Activated naive CD4-positive, alpha-beta T cell treated with anti-CD3 and anti-CD28 coated beads, Interleukin-2, amount 10 ng/mL, durations not matched to agents 7 days and 5 days (primary cell): Measurements from ENCODE around the gene P3H3.
A peak's percentile ranks its signal among the peaks of the same experiment; 100 is the strongest.

Source experiments
- CTCF ChIA-PET: fragments of 350-600 bp; sonication (Branson Sonifier 250); formaldehyde crosslinking; loops from one replicate; lab custom pipeline; 2021; ENCODE audit warnings: antibody characterized with exemption; lab: Charles Lee
- DNase-seq: peaks from one replicate; pipeline ENCODE4 v3.0.0-alpha.2; 2020
- H3K27ac Mint-ChIP-seq: one replicate; pipeline ENCODE4 v1.8.0; 2021; ENCODE audit warnings: mild to moderate bottlenecking, moderate library complexity, mixed read lengths
- H3K27me3 Mint-ChIP-seq: one replicate; pipeline ENCODE4 v1.8.0; 2021; ENCODE audit warnings: mild to moderate bottlenecking, mixed read lengths
- H3K36me3 Mint-ChIP-seq: one replicate; pipeline ENCODE4 v1.8.0; 2021; ENCODE audit warnings: mixed read lengths
- H3K4me1 Mint-ChIP-seq: one replicate; pipeline ENCODE4 v1.8.0; 2021; ENCODE audit warnings: mixed read lengths
- H3K4me3 Mint-ChIP-seq: one replicate; pipeline ENCODE4 v1.8.0; 2021; ENCODE audit warnings: mild to moderate bottlenecking, moderate library complexity, mixed read lengths
- H3K9me3 Mint-ChIP-seq: one replicate; pipeline ENCODE4 v1.8.0; 2021; ENCODE audit warnings: mixed read lengths

Gene P3H3

DNA sequence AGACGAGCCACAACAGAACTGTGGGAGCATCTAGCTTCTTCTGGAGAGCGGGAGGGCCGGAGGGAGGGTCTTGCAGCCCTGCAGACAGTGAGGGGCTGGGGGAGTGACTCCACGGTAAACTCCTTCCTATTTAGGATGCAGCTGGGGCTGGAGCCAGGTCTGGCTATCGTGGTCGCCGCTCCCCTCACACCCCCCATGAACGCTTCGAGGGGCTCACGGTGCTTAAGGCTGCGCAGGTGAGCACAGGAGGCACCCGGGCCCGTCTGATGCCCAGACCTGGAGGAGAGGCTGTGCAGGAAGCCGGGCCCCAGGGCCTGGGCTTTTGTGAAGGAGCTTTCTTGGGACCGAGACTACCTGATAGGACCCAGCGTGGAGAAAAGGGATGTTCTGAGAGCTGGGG, 8.6 kb downstream of the P3H3 start:
- DNase-seq = no peak
- Mint-ChIP-seq H3K27me3 (peaks cover 29% of the 10 kb centered on the region), H3K27ac (no peak overlapping the region), H3K9me3 (no peaks in the 10 kb centered on the region), H3K36me3 (no peaks in the 10 kb centered on the region), H3K4me1 (peaks cover 4% of the 10 kb centered on the region), H3K4me3 (no peak overlapping the region)
- CTCF ChIA-PET = interaction anchor here (1.4 to 4.4 kb wide), 5 partner anchors 7 to 83 kb away, joined by 4 to 38 read pairs (median 6); partner anchors contain the start of genes CDCA3, MLF2, P3H3 and USP5

DNA sequence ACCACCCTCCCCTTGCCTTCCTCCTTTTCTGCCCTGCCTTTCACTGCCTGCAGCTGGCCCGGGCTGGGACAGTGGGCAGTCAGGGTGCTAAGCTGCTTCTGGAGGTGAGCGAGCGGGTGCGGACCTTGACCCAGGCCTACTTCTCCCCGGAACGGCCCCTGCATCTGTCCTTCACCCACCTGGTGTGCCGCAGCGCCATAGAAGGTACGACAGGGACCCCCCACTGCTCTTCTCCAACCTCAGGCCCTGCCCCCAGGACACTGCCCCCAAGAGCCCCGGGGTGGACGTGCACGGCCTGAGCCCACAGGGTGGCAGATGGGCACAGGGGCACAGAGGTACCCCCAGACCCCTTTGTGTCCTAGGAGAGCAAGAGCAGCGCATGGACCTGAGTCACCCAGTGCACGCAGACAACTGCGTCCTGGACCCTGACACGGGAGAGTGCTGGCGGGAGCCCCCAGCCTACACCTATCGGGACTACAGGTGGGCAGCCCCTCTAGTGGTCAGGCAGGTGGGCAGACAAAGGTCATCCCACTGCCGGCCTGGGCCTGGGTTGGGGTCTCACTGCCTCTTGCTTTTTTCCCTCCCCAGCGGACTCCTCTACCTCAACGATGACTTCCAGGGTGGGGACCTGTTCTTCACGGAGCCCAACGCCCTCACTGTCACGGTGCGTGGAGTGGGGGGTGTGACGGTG, 9.3 kb downstream of the P3H3 start:
- CTCF ChIA-PET = interaction anchor here (1.5 to 4.4 kb wide), 4 partner anchors 6 to 13 kb away, joined by 4 to 38 read pairs (median 16); partner anchors contain the start of genes CDCA3, P3H3 and USP5
- Mint-ChIP-seq H3K4me3 (no peak overlapping the region), H3K4me1 (peaks cover 4% of the 10 kb centered on the region), H3K9me3 (no peaks in the 10 kb centered on the region), H3K36me3 (no peaks in the 10 kb centered on the region), H3K27ac (no peak overlapping the region), H3K27me3 (peaks cover 24% of the 10 kb centered on the region)
- no peak for DNase-seq

DNA sequence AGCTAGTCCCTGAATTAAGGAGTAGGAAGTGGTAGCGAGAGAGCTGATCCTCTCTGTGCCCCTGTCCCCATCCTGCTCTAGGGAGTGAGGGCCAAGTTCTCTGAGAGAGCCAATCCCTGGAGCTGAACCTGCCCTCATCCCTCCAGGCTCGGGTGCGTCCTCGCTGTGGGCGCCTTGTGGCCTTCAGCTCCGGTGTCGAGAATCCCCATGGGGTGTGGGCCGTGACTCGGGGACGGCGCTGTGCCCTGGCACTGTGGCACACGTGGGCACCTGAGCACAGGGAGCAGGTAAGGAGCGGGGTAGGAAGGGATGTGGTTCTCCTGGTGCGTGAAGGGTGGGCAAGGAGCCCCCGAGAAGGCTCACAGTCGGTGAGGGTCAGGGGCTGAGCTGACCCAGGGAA, 10.6 kb downstream of the P3H3 start:
- CTCF ChIA-PET = interaction anchor here (0.9 to 2.3 kb wide), 4 partner anchors 11 to 268 kb away, joined by 3 to 5 read pairs (median 4); partner anchors contain the start of gene MLF2
- no peak overlapping the region for H3K27ac Mint-ChIP-seq
- H3K36me3 Mint-ChIP-seq = no peaks in the 10 kb centered on the region
- H3K9me3 Mint-ChIP-seq = no peaks in the 10 kb centered on the region
- H3K4me3 Mint-ChIP-seq = no peak overlapping the region
- H3K4me1 Mint-ChIP-seq = peaks cover 4% of the 10 kb centered on the region
- no peak for DNase-seq
- H3K27me3 Mint-ChIP-seq = peaks cover 25% of the 10 kb centered on the region

DNA sequence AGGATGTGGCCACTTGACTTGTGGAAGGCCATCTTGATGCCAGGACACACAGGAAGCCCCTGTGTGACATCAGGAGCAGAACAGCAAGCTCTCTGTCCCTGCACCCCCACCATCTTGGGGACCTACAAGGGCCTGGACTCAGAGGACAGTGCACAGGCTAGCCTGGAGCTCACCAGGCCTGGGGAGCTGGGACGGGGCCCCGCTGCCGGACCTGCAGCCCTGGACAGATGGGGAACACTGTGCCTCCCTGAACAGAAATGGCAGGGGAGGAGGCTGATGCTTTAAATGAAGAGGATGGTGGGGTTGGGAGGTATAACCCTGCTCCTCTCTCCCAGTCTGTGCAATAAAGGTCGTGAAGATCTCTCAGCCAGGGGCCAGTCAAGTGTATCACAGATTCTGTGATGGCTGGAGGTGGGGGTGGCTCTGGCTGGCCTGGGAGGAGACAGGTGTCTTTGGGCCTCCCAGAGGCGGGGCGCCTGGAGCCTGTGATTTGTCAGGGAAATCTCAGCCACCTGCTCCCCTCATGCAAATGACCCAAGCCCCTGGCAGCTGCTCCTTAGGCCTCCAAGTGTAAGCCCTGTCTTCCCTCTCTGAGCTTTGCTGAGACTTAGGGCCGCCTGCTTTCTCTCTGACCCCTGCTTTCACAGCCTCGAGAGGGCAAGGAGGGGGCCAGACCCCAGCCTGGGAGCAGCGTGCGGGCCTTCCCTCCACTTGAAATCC, 11.4 kb downstream of the P3H3 start:
- peaks cover 4% of the 10 kb centered on the region for H3K4me1 Mint-ChIP-seq
- H3K27me3 Mint-ChIP-seq = peaks cover 25% of the 10 kb centered on the region
- H3K36me3 Mint-ChIP-seq = no peaks in the 10 kb centered on the region
- H3K27ac Mint-ChIP-seq = no peak overlapping the region
- no peaks in the 10 kb centered on the region for H3K9me3 Mint-ChIP-seq
- no peak for DNase-seq
- CTCF ChIA-PET = interaction anchor here (0.9 to 2.3 kb wide), 5 partner anchors 11 to 269 kb away, joined by 3 to 7 read pairs (median 4); partner anchors contain the start of genes MLF2 and P3H3
- no peak overlapping the region for H3K4me3 Mint-ChIP-seq

DNA sequence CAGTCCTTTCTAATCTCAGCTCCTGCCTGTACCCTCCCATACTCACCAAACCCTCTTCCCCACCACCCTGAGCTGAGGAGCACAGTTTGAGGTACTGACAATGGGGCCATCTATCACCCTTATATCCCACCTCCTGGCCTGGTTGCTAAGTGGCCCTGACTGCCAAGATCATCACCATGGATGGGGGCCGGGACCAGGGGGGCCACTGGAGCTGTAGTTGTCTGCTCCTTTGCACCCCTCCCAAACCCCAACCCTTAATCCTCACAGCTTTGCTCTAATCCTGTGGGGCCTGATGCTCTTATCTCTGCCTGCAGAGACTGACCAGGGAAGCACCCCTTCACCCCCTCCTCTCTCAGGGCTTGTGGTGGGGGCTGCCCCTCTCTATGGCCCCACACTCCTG, 12.1 kb downstream of the P3H3 start:
- no peak overlapping the region for H3K27ac Mint-ChIP-seq
- no peak for DNase-seq
- CTCF ChIA-PET = interaction anchor here (1.3 to 2.3 kb wide), 2 partner anchors 12 to 87 kb away, joined by 5 to 7 read pairs; partner anchors contain the start of genes MLF2 and P3H3
- no peaks in the 10 kb centered on the region for H3K36me3 Mint-ChIP-seq
- peaks cover 4% of the 10 kb centered on the region for H3K4me1 Mint-ChIP-seq
- peaks cover 25% of the 10 kb centered on the region for H3K27me3 Mint-ChIP-seq
- no peaks in the 10 kb centered on the region for H3K9me3 Mint-ChIP-seq
- no peak overlapping the region for H3K4me3 Mint-ChIP-seq

DNA sequence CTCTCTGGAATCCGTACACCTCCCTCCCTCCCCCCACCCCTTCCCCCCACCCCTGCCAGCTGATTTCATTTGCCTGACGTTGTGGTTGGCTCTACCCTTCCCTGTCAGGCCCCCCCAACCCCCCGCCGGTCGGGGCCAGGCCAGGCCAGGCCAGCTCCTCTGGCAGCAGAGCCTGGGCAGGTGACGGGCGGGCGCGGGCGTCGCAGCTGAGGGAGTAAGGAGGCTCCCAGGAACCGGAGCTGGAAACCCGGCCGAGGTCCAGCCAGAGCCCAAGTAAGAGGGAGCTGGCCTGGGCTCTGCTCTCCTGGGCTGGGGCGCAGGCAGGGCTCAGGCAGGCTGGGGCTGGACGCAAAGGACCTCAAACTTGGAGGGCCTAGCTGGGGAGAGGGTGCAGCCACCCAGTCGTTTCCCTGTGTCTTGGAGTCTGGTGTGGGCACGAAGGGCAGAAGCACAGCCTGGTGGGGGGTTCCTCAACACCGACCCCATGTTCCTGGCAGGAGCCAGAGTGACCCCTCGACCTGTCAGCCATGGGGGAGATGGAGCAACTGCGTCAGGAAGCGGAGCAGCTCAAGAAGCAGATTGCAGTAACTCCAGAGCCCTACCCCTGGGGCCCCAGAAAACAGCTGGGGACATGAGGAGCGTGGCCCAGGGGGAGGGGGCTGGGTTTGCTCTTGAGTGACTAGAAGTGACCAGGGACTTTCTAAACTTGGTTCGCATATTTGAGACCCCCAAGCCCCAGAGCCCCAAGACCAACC, 12.7 kb downstream of the P3H3 start, which contains the start of gene GNB3:
Gene GNB3, plus strand, starts transcription at position 165 of the 755 bp plus-strand sequence. Its CDS starts 363 bp downstream, at position 528.
- no peak within 1 kb of the TSS for H3K4me3 Mint-ChIP-seq
- no peak for DNase-seq
- no peaks in the 10 kb centered on the region for H3K4me1 Mint-ChIP-seq
- H3K27ac Mint-ChIP-seq = no peak within 1 kb of the TSS
- CTCF ChIA-PET = interaction anchor here (1.3 kb wide), 1 partner anchor 12 kb away, joined by 7 read pairs; the partner anchor contains the start of gene P3H3
- H3K36me3 Mint-ChIP-seq = no peaks in the 10 kb centered on the region
- no peaks in the 10 kb centered on the region for H3K9me3 Mint-ChIP-seq
- peaks cover 25% of the 10 kb centered on the region for H3K27me3 Mint-ChIP-seq

DNA sequence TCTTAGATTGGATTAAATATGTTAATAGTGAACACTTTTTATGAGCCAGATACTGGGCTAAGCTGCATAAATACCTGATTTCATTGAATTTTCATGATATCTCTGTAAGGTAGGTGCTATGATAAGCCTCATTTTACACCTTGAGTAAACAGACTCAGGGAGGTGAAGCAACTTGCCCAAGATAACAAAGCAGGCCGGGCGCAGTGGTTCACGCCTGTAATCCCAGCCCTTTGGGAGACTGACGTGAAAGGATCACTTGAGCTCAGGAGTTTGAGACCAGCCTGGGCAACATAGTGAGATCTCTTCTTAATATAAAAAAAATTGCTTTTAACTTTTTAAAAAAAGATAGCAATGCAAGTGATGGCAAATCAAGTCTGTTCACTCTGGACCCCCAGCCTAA, 13.9 kb downstream of the P3H3 start:
- Mint-ChIP-seq H3K27ac (no peak overlapping the region), H3K36me3 (peaks cover 6% of the 10 kb centered on the region), H3K4me3 (no peak overlapping the region), H3K27me3 (peaks cover 22% of the 10 kb centered on the region), H3K4me1 (no peaks in the 10 kb centered on the region), H3K9me3 (no peaks in the 10 kb centered on the region)
- DNase-seq = no peak
- CTCF ChIA-PET = interaction anchor here (1.4 to 3.9 kb wide), 2 partner anchors 7 to 28 kb away, joined by 3 to 29 read pairs; no protein-coding TSS in a partner anchor

DNA sequence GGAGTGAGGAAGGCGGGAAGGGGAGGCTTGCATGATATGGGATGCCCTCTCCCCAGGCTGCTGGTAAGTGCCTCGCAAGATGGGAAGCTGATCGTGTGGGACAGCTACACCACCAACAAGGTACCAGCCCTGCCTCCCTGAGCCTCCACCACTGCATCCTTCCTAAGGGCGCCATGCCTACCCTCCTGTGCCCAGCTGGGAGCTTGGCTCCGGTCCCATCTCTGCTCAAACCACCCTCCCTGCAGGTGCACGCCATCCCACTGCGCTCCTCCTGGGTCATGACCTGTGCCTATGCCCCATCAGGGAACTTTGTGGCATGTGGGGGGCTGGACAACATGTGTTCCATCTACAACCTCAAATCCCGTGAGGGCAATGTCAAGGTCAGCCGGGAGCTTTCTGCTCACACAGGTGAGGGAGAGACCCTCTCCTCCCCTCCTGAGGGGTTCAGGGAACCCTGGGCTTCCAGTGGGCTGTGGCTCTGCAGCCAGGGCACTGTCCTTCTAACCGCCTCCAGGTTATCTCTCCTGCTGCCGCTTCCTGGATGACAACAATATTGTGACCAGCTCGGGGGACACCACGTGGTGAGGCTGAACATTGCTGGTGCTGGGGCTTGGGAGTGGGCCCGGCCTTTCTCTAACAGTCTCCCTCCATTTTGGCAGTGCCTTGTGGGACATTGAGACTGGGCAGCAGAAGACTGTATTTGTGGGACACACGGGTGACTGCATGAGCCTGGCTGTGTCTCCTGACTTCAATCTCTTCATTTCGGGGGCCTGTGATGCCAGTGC, 15.1 kb downstream of the P3H3 start:
- H3K27ac Mint-ChIP-seq = no peak overlapping the region
- no peaks in the 10 kb centered on the region for H3K9me3 Mint-ChIP-seq
- H3K4me1 Mint-ChIP-seq = peaks cover 9% of the 10 kb centered on the region
- CTCF ChIA-PET = interaction anchor here (0.9 to 3.9 kb wide), 2 partner anchors 8 to 11 kb away, joined by 3 to 29 read pairs; no protein-coding TSS in a partner anchor
- no peak overlapping the region for H3K4me3 Mint-ChIP-seq
- H3K36me3 Mint-ChIP-seq = peaks cover 15% of the 10 kb centered on the region
- no peak for DNase-seq
- peaks cover 20% of the 10 kb centered on the region for H3K27me3 Mint-ChIP-seq

DNA sequence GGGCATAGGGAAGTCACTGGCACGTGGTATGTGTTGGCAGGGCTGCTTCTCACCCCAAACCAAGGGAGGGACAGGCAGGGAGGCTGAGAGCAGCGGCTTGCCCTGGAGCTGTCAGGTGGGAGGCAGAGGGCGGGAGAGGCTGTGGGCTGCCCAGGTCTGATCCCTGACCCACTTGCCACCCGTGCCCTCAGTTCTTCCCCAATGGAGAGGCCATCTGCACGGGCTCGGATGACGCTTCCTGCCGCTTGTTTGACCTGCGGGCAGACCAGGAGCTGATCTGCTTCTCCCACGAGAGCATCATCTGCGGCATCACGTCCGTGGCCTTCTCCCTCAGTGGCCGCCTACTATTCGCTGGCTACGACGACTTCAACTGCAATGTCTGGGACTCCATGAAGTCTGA, 17.2 kb downstream of the P3H3 start:
- Mint-ChIP-seq H3K4me3 (no peak overlapping the region), H3K27me3 (peaks cover 7% of the 10 kb centered on the region)

DNA sequence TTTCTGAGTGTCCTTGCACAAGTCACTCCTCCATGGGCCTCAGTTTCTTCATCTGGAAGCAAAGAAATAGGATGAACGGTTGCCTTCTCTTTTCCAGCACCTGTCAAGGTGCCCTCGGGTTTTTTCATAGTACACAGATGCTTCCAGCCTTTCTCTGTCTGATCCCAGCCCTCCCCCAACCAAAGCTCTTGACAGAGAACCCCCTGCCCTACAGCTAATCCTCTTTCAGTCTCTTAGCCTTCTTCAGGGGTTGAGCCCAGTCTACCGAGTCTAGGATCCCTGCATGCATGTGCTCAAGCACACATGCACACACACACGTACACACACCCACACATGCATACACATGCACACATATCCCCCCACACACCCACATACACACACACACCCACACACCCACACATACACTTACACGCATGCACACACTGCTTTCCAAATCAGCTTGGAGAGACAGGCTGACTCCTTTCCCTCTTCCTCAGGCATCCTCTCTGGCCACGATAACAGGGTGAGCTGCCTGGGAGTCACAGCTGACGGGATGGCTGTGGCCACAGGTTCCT, 18.2 kb downstream of the P3H3 start:
- H3K9me3 Mint-ChIP-seq = no peaks in the 10 kb centered on the region
- DNase-seq = no peak
- H3K4me1 Mint-ChIP-seq = peaks cover 33% of the 10 kb centered on the region
- H3K27ac Mint-ChIP-seq = no peak overlapping the region
- peaks cover 7% of the 10 kb centered on the region for H3K27me3 Mint-ChIP-seq
- CTCF ChIA-PET = interaction anchor here (0.7 kb wide), 1 partner anchor 15 kb away, joined by 3 read pairs; no protein-coding TSS in a partner anchor
- H3K36me3 Mint-ChIP-seq = peaks cover 36% of the 10 kb centered on the region
- H3K4me3 Mint-ChIP-seq = no peak overlapping the region

More for the DNA sequence above, 17.2 kb downstream of the P3H3 start:
- no peak overlapping the region for H3K27ac Mint-ChIP-seq
- peaks cover 32% of the 10 kb centered on the region for H3K36me3 Mint-ChIP-seq
- DNase-seq = no peak
- CTCF ChIA-PET = interaction anchor here (3.9 kb wide), 1 partner anchor 10 kb away, joined by 29 read pairs; no protein-coding TSS in a partner anchor
- no peaks in the 10 kb centered on the region for H3K9me3 Mint-ChIP-seq
- peaks cover 28% of the 10 kb centered on the region for H3K4me1 Mint-ChIP-seq

DNA sequence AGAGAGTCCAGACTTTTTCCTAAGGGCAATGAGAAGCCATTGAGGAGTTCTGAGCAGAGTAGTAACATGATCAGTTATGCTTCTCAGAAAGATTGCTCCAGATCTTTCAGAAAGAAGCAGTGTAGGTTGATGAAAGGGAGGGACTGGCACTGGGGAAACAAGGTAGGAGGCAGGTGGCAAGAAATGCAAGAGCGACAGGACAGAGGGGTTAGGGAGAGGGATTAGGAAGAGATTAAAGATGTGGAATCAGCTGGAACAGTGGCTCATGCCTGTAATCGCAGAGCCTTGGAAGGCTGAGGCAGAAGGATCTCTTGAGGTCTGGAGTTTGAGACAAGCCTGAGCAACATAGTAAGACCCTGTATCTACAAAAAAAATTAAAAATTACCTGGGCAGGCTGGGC, 19.5 kb downstream of the P3H3 start:
- Mint-ChIP-seq H3K36me3 (peaks cover 36% of the 10 kb centered on the region), H3K27ac (no peak overlapping the region), H3K4me1 (peaks cover 33% of the 10 kb centered on the region), H3K27me3 (peaks cover 7% of the 10 kb centered on the region), H3K4me3 (no peak overlapping the region), H3K9me3 (no peaks in the 10 kb centered on the region)
- CTCF ChIA-PET = interaction anchor here (1.2 to 6.2 kb wide), 3 partner anchors 12 to 21 kb away, joined by 3 to 38 read pairs (median 6); partner anchors contain the start of gene P3H3
- no peak for DNase-seq

DNA sequence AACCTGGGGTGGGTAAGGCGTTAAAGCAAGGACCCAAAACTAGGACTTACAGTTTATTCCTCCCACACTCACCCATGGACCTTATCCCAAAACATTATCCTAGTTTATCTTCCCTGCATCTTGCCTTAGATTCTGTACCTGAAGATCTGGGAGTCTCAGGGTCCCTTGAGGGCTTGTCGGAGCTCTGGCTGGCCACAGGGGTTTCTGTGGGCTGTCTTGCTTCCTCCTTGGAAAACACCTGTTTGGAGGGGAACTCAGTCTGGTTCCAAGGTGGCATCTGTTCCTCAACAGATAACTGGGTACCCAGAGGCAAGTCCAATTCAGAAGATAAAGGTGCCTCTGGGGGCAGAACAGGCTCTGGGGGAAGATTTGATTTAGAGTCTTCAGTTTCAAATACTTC, 21.2 kb downstream of the P3H3 start:
- no peak for DNase-seq
- Mint-ChIP-seq H3K4me3 (peak overlapping the region; percentile 84), H3K9me3 (no peaks in the 10 kb centered on the region), H3K27me3 (no peaks in the 10 kb centered on the region), H3K27ac (peak overlapping the region; percentile 69), H3K4me1 (peaks cover 48% of the 10 kb centered on the region), H3K36me3 (peaks cover 39% of the 10 kb centered on the region)
- CTCF ChIA-PET = interaction anchor here (1.1 to 6.2 kb wide), 4 partner anchors 13 to 24 kb away, joined by 3 to 38 read pairs (median 5); partner anchors contain the start of genes P3H3 and SPSB2
